Testis (tissue), 2 donors: ENCODE data around the gene ID3.

Experiments
- POLR2A ChIP-seq: fragments of 450-650 bp; IDR thresholded peaks from one replicate; pipeline ENCODE4 v1.6.1; 2017; ENCODE audit warnings: antibody characterized with exemption, mild to moderate bottlenecking, moderate library complexity
- TF ChIP-seq, protein P1 (sequence below), 3 experiments: fragments of 450-650 bp in 2 of 3; fragments of 200-600 bp in 1 of 3; sonication (generic) in 1 of 3; IDR thresholded peaks; one replicate each; pipeline ENCODE4 v1.5.1; 2016 to 2019; ENCODE audit warnings: antibody characterized with exemption in 3 of 3, mild to moderate bottlenecking in 2 of 3, moderate library complexity in 1 of 3

DNA sequence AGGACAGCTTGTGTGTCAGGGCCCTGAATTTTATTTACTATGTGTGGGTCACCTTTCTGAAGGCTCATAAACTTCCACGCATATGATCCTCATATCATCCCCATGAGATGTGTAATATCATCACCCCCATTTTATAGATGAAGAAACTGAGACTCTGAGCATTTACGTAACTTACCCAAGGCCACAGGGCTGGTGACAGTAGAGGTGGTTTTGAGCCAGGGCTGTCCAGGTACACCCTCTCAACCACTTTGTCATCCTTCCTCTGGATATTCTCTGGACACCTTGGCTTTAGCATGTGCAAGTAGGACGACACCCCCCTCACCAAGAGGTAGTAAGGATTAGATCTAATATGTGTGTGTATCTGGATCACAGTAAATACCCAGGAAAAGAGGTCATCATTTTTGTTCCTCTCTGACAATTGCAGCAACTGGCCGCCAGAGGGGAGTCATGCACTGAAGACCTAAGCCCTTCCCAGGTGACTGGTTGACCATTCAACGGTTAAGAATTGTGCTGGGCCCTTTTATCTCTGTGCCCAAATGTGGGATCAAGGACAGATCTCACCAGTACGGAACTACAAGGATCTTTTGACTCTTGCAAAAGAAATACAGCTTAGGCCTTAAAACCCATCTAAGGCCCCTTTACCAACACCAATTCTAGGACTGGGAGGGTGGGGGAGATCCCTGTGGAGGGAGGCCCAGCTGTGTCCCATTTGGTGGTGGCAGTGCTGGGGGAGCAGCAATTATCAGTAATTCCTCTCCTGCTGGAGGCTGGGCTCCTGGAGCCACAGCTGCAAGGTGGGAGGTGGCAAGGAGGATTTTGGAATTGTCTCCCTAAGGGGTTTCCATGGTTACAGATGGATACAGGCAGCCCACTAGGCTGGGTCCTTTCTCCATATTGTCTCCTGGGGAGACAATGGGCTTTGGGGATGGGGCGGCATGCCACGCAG lies 14.6 kb downstream of the ID3 start:
- TF ChIP-seq, protein P1, sequence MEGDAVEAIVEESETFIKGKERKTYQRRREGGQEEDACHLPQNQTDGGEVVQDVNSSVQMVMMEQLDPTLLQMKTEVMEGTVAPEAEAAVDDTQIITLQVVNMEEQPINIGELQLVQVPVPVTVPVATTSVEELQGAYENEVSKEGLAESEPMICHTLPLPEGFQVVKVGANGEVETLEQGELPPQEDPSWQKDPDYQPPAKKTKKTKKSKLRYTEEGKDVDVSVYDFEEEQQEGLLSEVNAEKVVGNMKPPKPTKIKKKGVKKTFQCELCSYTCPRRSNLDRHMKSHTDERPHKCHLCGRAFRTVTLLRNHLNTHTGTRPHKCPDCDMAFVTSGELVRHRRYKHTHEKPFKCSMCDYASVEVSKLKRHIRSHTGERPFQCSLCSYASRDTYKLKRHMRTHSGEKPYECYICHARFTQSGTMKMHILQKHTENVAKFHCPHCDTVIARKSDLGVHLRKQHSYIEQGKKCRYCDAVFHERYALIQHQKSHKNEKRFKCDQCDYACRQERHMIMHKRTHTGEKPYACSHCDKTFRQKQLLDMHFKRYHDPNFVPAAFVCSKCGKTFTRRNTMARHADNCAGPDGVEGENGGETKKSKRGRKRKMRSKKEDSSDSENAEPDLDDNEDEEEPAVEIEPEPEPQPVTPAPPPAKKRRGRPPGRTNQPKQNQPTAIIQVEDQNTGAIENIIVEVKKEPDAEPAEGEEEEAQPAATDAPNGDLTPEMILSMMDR (IDR thresholded peaks at IDR 0.05): peak; percentile 85 to 97 (median 95)
- no peak for TF ChIP-seq POLR2A
